Trophoblast cell (in vitro differentiated cells and primary cell): ENCODE data around the gene GGTLC2.
"Not testable (repeated sequence)": the region's sequence is repeated elsewhere in the genome, so short reads cannot be mapped to it uniquely, and the experiment has no call there.

ENCODE experiments used
- DNase-seq, 2 donors: peaks; one replicate each; pipeline ENCODE4 v3.0.0-alpha.2; 2016
- H2AFZ ChIP-seq: 2 replicates; pipeline ENCODE4 v1.6.1; 2013; ENCODE audit warnings: low read length, moderate library complexity, mild to moderate bottlenecking; ENCODE audit not compliant: insufficient read depth, poor library complexity
- H2AK5ac ChIP-seq: 2 replicates; pipeline ENCODE4 v1.6.1; 2013; ENCODE audit warnings: mild to moderate bottlenecking, low read length
- H2BK120ac ChIP-seq: 2 replicates; pipeline ENCODE4 v1.6.1; 2013; ENCODE audit warnings: low read length, mild to moderate bottlenecking, moderate library complexity; ENCODE audit not compliant: insufficient read depth, poor library complexity
- H2BK12ac ChIP-seq: 2 replicates; pipeline ENCODE4 v1.6.1; 2013; ENCODE audit warnings: mild to moderate bottlenecking, low read length, moderate library complexity
- H2BK5ac ChIP-seq: 2 replicates; pipeline ENCODE4 v1.6.1; 2013; ENCODE audit warnings: low read length, low read depth, moderate library complexity, mild to moderate bottlenecking; ENCODE audit not compliant: poor library complexity
- H3K14ac ChIP-seq: 2 replicates; pipeline ENCODE4 v1.6.1; 2013; ENCODE audit warnings: mild to moderate bottlenecking, low read length
- H3K18ac ChIP-seq: 2 replicates; pipeline ENCODE4 v1.6.1; 2013; ENCODE audit warnings: mild to moderate bottlenecking, low read length
- H3K23ac ChIP-seq: 2 replicates; pipeline ENCODE4 v1.6.1; 2013; ENCODE audit warnings: low read length
- H3K27ac ChIP-seq: 2 replicates; pipeline ENCODE4 v1.5.1; 2013; ENCODE audit warnings: low read depth, mild to moderate bottlenecking, inconsistent platforms, low read length, moderate library complexity
- H3K27me3 ChIP-seq: 2 replicates; pipeline ENCODE4 v1.6.1; 2013; ENCODE audit warnings: inconsistent platforms, mild to moderate bottlenecking, low read length, moderate library complexity; ENCODE audit not compliant: insufficient read depth
- H3K36me3 ChIP-seq, 2 experiments: 1 replicate in 1 of 2; 2 replicates in 1 of 2; pipeline ENCODE4 v1.6.1; 2013; ENCODE audit warnings: low read length in 2 of 2, mild to moderate bottlenecking in 2 of 2, moderate library complexity in 1 of 2; ENCODE audit not compliant: insufficient read depth in 2 of 2, control insufficient read depth in 1 of 2
- H3K4ac ChIP-seq: 2 replicates; pipeline ENCODE4 v1.6.1; 2013; ENCODE audit warnings: low read depth, mild to moderate bottlenecking, low read length, moderate library complexity
- H3K4me1 ChIP-seq, 2 experiments: 1 replicate in 1 of 2; 2 replicates in 1 of 2; pipeline ENCODE4 v1.6.1; 2013; ENCODE audit warnings: low read length in 2 of 2, mild to moderate bottlenecking in 2 of 2, moderate library complexity in 1 of 2; ENCODE audit not compliant: insufficient read depth in 2 of 2, control insufficient read depth in 1 of 2
- H3K4me2 ChIP-seq: 2 replicates; pipeline ENCODE4 v1.6.1; 2013; ENCODE audit warnings: inconsistent platforms, mild to moderate bottlenecking, low read length, moderate library complexity
- H3K4me3 ChIP-seq: 2 replicates; pipeline ENCODE4 v1.5.1; 2013; ENCODE audit warnings: mild to moderate bottlenecking, low read depth, low read length, inconsistent platforms
- H3K79me1 ChIP-seq: one replicate; pipeline ENCODE4 v1.6.1; 2013; ENCODE audit warnings: low read length
- H3K79me2 ChIP-seq: 2 replicates; pipeline ENCODE4 v1.6.1; 2013; ENCODE audit warnings: low read length, mild to moderate bottlenecking; ENCODE audit not compliant: control insufficient read depth, insufficient read depth, poor library complexity
- H3K9ac ChIP-seq: 2 replicates; pipeline ENCODE4 v1.6.1; 2013; ENCODE audit warnings: mild to moderate bottlenecking, low read length
- H3K9me3 ChIP-seq: 2 replicates; pipeline ENCODE4 v1.6.1; 2013; ENCODE audit warnings: low read depth, mild to moderate bottlenecking, control low read depth, inconsistent platforms, low read length; ENCODE audit not compliant: insufficient read depth
- H4K12ac ChIP-seq: 2 replicates; pipeline ENCODE4 v1.6.1; 2013; ENCODE audit warnings: low read depth, mild to moderate bottlenecking, low read length, moderate library complexity
- H4K8ac ChIP-seq: 2 replicates; pipeline ENCODE4 v1.6.1; 2013; ENCODE audit warnings: low read depth, mild to moderate bottlenecking, low read length, moderate library complexity
- H4K91ac ChIP-seq: one replicate; pipeline ENCODE4 v1.6.1; 2013; ENCODE audit warnings: low read depth, mild to moderate bottlenecking, low read length, moderate library complexity
- WGBS: extraction: QIAGEN DNeasy Blood & Tissue Kit; methylation state at CpG from one replicate; pipeline ENCODE4 v1.1.7; 2013; ENCODE audit warnings: missing lambda C conversion rate; ENCODE audit not compliant: insufficient read length, insufficient coverage; ENCODE audit errors: extremely low coverage; 5-methylcytosine and 5-hydroxymethylcytosine counted together

The GGTLC2 gene

GRCh38 chr22:22650803-22651515 lies 6.5 kb downstream of the GGTLC2 start:
- no CpG with 5 or more reads among the region's 8 CpGs for WGBS
- not testable (repeated sequence) for H3K4me1 ChIP-seq, H3K79me2 ChIP-seq, H4K8ac ChIP-seq, H3K9ac ChIP-seq, H2AK5ac ChIP-seq, H3K9me3 ChIP-seq, H4K12ac ChIP-seq, H3K27me3 ChIP-seq, DNase-seq, H3K18ac ChIP-seq, H3K14ac ChIP-seq, H3K4ac ChIP-seq, H2AFZ ChIP-seq, H2BK5ac ChIP-seq, H3K36me3 ChIP-seq, H3K4me2 ChIP-seq, H3K79me1 ChIP-seq, H2BK120ac ChIP-seq, H2BK12ac ChIP-seq, H3K4me3 ChIP-seq, H3K23ac ChIP-seq, H3K27ac ChIP-seq, H4K91ac ChIP-seq

GRCh38 chr22:22651593-22651992 lies 7.2 kb downstream of the GGTLC2 start:
- H3K79me1 ChIP-seq, H3K4me1 ChIP-seq, H3K9me3 ChIP-seq, H3K18ac ChIP-seq, H2BK12ac ChIP-seq, H4K8ac ChIP-seq, H2AK5ac ChIP-seq, DNase-seq, H3K36me3 ChIP-seq, H3K4me3 ChIP-seq, H3K14ac ChIP-seq, H3K23ac ChIP-seq, H4K12ac ChIP-seq, H3K9ac ChIP-seq, H2AFZ ChIP-seq, H3K79me2 ChIP-seq, H3K4me2 ChIP-seq, H3K4ac ChIP-seq, H3K27me3 ChIP-seq, H2BK5ac ChIP-seq, H3K27ac ChIP-seq, H2BK120ac ChIP-seq, H4K91ac ChIP-seq: not testable (repeated sequence)
- no CpG with 5 or more reads among the region's 10 CpGs for WGBS

GRCh38 chr22:22652102-22652501 lies 7.7 kb downstream of the GGTLC2 start:
- not testable (repeated sequence) for H3K36me3 ChIP-seq, H4K91ac ChIP-seq, H3K4me3 ChIP-seq, H3K79me2 ChIP-seq, H3K79me1 ChIP-seq, H3K4ac ChIP-seq, H3K27ac ChIP-seq, H2BK120ac ChIP-seq, H3K9ac ChIP-seq, H3K14ac ChIP-seq, H3K18ac ChIP-seq, H3K4me2 ChIP-seq, H2BK5ac ChIP-seq, H4K12ac ChIP-seq, H3K27me3 ChIP-seq, H2AK5ac ChIP-seq, H3K9me3 ChIP-seq, H4K8ac ChIP-seq, H2AFZ ChIP-seq, H2BK12ac ChIP-seq, H3K23ac ChIP-seq, H3K4me1 ChIP-seq, DNase-seq
- WGBS: no CpG with 5 or more reads among the region's 12 CpGs

DNA sequence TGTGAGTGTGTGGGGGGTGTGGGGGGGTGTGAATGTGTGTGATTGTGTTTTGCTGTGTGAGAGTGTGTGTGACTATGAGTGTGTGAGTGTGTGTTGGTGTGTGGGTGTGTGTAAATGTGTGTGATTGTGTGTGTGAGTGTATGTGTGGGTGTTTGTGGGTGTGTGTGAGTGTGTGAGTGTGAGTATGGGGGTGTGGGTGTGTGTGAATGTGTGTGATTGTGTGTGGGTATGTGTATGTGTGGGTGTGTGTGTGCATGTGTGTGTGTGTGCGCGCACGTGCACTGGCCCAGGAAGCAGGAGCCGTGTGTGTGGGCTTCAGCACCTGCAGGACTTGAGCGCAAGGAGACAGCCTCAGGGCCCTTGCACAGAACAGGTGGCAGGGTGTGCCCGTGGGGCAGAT lies 8.2 kb downstream of the GGTLC2 start:
- not testable (repeated sequence) for H3K9me3 ChIP-seq, H4K12ac ChIP-seq, H2BK5ac ChIP-seq, H3K18ac ChIP-seq, DNase-seq, H3K79me2 ChIP-seq, H2AFZ ChIP-seq, H2BK12ac ChIP-seq, H2BK120ac ChIP-seq, H2AK5ac ChIP-seq, H3K14ac ChIP-seq, H3K4me3 ChIP-seq, H4K8ac ChIP-seq, H3K9ac ChIP-seq, H3K79me1 ChIP-seq, H3K4me1 ChIP-seq, H3K4ac ChIP-seq, H3K23ac ChIP-seq, H3K27ac ChIP-seq, H3K4me2 ChIP-seq, H3K27me3 ChIP-seq, H3K36me3 ChIP-seq, H4K91ac ChIP-seq
- no CpG with 5 or more reads among the region's 6 CpGs for WGBS
